Neural progenitor cell (in vitro differentiated cells): ENCODE data around the gene CCDC18.

Source experiments
- EZH2 ChIP-seq: fragments of 200-600 bp; sonication (generic); IDR thresholded peaks from 2 replicates; pipeline ENCODE4 v1.6.1; 2017; ENCODE audit warnings: antibody characterized with exemption, mild to moderate bottlenecking, moderate library complexity
- EZH2phosphoT487 ChIP-seq: fragments of 200-600 bp; sonication (generic); IDR thresholded peaks from 2 replicates; pipeline ENCODE4 v1.6.1; 2017; ENCODE audit warnings: antibody characterized with exemption
- TF ChIP-seq, protein P1 (sequence below): fragments of 200-600 bp; sonication (generic); IDR thresholded peaks from 2 replicates; pipeline ENCODE4 v1.5.1; 2017; ENCODE audit warnings: antibody characterized with exemption, mild to moderate bottlenecking

DNA sequence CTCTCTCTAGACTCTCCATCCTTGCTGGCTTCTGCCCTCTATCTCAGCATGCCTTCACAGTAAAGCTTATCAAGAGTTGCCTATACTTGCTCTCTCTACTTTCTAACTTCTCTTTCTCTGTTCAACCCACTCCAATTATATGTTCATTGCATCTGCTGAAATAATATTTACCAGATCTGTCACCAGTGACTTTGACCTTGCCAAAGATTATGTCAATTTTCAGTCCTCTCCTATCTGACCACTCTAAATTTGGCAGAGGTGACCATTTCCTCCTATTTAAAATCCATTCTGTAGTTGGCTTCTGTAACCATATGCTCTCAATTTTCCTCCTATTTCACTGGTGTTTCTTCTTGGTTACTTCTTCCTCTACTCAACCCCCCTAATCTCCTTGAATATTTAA is 126.4 kb downstream of the CCDC18 start:
- TF ChIP-seq, protein P1, sequence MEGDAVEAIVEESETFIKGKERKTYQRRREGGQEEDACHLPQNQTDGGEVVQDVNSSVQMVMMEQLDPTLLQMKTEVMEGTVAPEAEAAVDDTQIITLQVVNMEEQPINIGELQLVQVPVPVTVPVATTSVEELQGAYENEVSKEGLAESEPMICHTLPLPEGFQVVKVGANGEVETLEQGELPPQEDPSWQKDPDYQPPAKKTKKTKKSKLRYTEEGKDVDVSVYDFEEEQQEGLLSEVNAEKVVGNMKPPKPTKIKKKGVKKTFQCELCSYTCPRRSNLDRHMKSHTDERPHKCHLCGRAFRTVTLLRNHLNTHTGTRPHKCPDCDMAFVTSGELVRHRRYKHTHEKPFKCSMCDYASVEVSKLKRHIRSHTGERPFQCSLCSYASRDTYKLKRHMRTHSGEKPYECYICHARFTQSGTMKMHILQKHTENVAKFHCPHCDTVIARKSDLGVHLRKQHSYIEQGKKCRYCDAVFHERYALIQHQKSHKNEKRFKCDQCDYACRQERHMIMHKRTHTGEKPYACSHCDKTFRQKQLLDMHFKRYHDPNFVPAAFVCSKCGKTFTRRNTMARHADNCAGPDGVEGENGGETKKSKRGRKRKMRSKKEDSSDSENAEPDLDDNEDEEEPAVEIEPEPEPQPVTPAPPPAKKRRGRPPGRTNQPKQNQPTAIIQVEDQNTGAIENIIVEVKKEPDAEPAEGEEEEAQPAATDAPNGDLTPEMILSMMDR = no peak
- TF ChIP-seq EZH2 (no peak), EZH2phosphoT487 (no peak)
